COLO668 (cell line): ENCODE results near the gene ADCYAP1.

Source experiments
- DNase-seq: peaks from one replicate; lab custom pipeline; 2025; ENCODE audit not compliant: unreplicated experiment; lab: John Stamatoyannopoulos, UW

ADCYAP1 gene

GRCh38 chr18:959854-960253 lies 55.2 kb downstream of the ADCYAP1 start:
- DNase-seq = no peak
